HepG2 (cell line): Measurements from ENCODE around the gene NDUFB10. TPM values are rescaled to one million over a fixed set of nuclear protein-coding genes. Genes with fewer than 3 reads are reported as not detected.

Experiments used
- ATF7-NPFF ChIP-seq: sonication (generic); formaldehyde crosslinking; IDR thresholded peaks from 2 replicates; pipeline ENCODE4 v1.8.1; 2023; ENCODE audit warnings: mild to moderate bottlenecking, low read depth, missing genetic modification reagents, moderate library complexity
- BATF2 ChIP-seq: sonication (generic); formaldehyde crosslinking; IDR thresholded peaks from 2 replicates; pipeline ENCODE4 v1.8.0; 2022; ENCODE audit warnings: mild to moderate bottlenecking, missing genetic modification reagents, moderate library complexity
- CENPT ChIP-seq: sonication (generic); formaldehyde crosslinking; IDR thresholded peaks from 2 replicates; pipeline ENCODE4 v1.8.0; 2022; ENCODE audit warnings: low read depth, mild to moderate bottlenecking, moderate library complexity, missing genetic modification reagents
- DPF2 ChIP-seq: sonication (generic); formaldehyde crosslinking; IDR thresholded peaks from 2 replicates; pipeline ENCODE4 v1.4.0; 2020; ENCODE audit warnings: mild to moderate bottlenecking, low read depth, missing genetic modification reagents, borderline replicate concordance
- GMEB1 ChIP-seq: sonication (generic); formaldehyde crosslinking; IDR thresholded peaks from 2 replicates; pipeline ENCODE4 v1.5.1; 2020; ENCODE audit warnings: missing genetic modification reagents, mild to moderate bottlenecking, borderline replicate concordance
- KDM4B ChIP-seq: sonication (generic); formaldehyde crosslinking; IDR thresholded peaks from 2 replicates; pipeline ENCODE4 v1.4.0; 2020; ENCODE audit warnings: missing genetic modification reagents
- KDM6A ChIP-seq: IDR thresholded peaks from 2 replicates; pipeline ENCODE4 v1.6.1; 2016; ENCODE audit warnings: low read depth
- MED8 ChIP-seq: sonication (generic); formaldehyde crosslinking; IDR thresholded peaks from 2 replicates; pipeline ENCODE4 v1.8.1; 2023; ENCODE audit warnings: mild to moderate bottlenecking, missing genetic modification reagents; ENCODE audit not compliant: insufficient replicate concordance
- MIXL1 ChIP-seq: IDR thresholded peaks from 2 replicates; pipeline ENCODE4 v1.6.1; 2016
- MXD1 ChIP-seq: sonication (generic); formaldehyde crosslinking; IDR thresholded peaks from 2 replicates; pipeline ENCODE4 v1.4.0; 2020; ENCODE audit warnings: mild to moderate bottlenecking, missing genetic modification reagents
- NFIB ChIP-seq: sonication (generic); formaldehyde crosslinking; IDR thresholded peaks from 2 replicates; pipeline ENCODE4 v1.9.0; 2021; ENCODE audit warnings: missing genetic modification reagents, mild to moderate bottlenecking, borderline replicate concordance
- NONO ChIP-seq, 2 experiments: fragments of 450-650 bp in 1 of 2; sonication (generic) in 1 of 2; formaldehyde crosslinking in 1 of 2; IDR thresholded peaks in 1 of 2; conservative IDR thresholded peaks in 1 of 2; 2 replicates each; pipeline versions ENCODE4 v1.6.1 to v1.8.0; 2017 to 2022; ENCODE audit warnings: mild to moderate bottlenecking in 1 of 2, missing genetic modification reagents in 1 of 2, moderate library complexity in 1 of 2
- PBX3 ChIP-seq: sonication (generic); formaldehyde crosslinking; IDR thresholded peaks from 2 replicates; pipeline ENCODE4 v1.8.1; 2023; ENCODE audit warnings: missing genetic modification reagents, inconsistent platforms, borderline replicate concordance
- POLR2A ChIP-seq, 2 experiments: IDR thresholded peaks; 2 replicates each; pipeline ENCODE4 v1.6.1; 2011; ENCODE audit warnings: low read depth in 2 of 2, low read length in 2 of 2, mild to moderate bottlenecking in 1 of 2, moderate library complexity in 1 of 2; ENCODE audit not compliant: insufficient read depth in 1 of 2
- SMAD9 ChIP-seq: sonication (generic); formaldehyde crosslinking; IDR thresholded peaks from 2 replicates; pipeline ENCODE4 v1.5.1; 2020; ENCODE audit warnings: mild to moderate bottlenecking, missing genetic modification reagents
- SMARCC2 ChIP-seq: fragments of 450-650 bp; IDR thresholded peaks from 2 replicates; pipeline ENCODE4 v1.6.1; 2017; ENCODE audit warnings: antibody characterized with exemption, mild to moderate bottlenecking
- STAG1 ChIP-seq: sonication (generic); formaldehyde crosslinking; IDR thresholded peaks from 2 replicates; pipeline ENCODE4 v1.4.0; 2020; ENCODE audit warnings: missing genetic modification reagents
- ZNF709 ChIP-seq: sonication (generic); formaldehyde crosslinking; IDR thresholded peaks from 2 replicates; pipeline ENCODE4 v1.5.0; 2020; ENCODE audit warnings: mild to moderate bottlenecking, missing genetic modification reagents
- ZNF772 ChIP-seq: sonication (generic); formaldehyde crosslinking; IDR thresholded peaks from 2 replicates; pipeline ENCODE4 v1.5.0; 2020; ENCODE audit warnings: mild to moderate bottlenecking, missing genetic modification reagents
- ZNF777 ChIP-seq: sonication (generic); formaldehyde crosslinking; IDR thresholded peaks from 2 replicates; pipeline ENCODE4 v1.4.0; 2020; ENCODE audit warnings: missing genetic modification reagents
- polyA plus RNA-seq, 8 experiments: library from polyadenylated mRNA; depleted of rRNA in 3 of 8; stranded (reverse) in 7 of 8; unstranded in 1 of 8; fragments of >200 nt; fragmentation: Illumina TruSeq in 4 of 8; extraction: Trizol in 4 of 8; gene quantifications; 2 replicates each; pipeline versions ENCODE4 v1.2.1 to v1.2.3, GENCODE V29; 2011 to 2016; ENCODE audit warnings: low read depth in 4 of 8, missing spikeins in 1 of 8, mixed read lengths in 1 of 8; ENCODE audit not compliant: insufficient read depth in 1 of 8
- total RNA-seq, 5 experiments: library from RNA; depleted of rRNA; stranded (reverse); fragments of >200 nt; fragmentation: Illumina TruSeq; extraction: Trizol; gene quantifications; 2 replicates each; pipeline ENCODE4 v1.2.3, GENCODE V29; 2016; ENCODE audit warnings: low read depth in 1 of 5
- TF ChIP-seq, protein P1 (sequence below): sonication (generic); formaldehyde crosslinking; IDR thresholded peaks from 2 replicates; pipeline ENCODE4 v1.4.0; 2020; ENCODE audit warnings: mild to moderate bottlenecking, low read depth, missing genetic modification reagents
- TF ChIP-seq, protein P2 (sequence below): IDR thresholded peaks from 2 replicates; pipeline ENCODE4 v1.6.1; 2018; ENCODE audit warnings: missing genetic modification reagents
- TF ChIP-seq, protein P3 (sequence below): IDR thresholded peaks from 2 replicates; pipeline ENCODE4 v1.6.1; 2016; ENCODE audit warnings: low read depth, control low read depth

The NDUFB10 gene
- total and polyA plus RNA-seq, 2 of the 13 experiments (the other 11 are each of a cell fraction or from before 2014, with no cell fraction given) = 68.6 to 157 TPM

DNA sequence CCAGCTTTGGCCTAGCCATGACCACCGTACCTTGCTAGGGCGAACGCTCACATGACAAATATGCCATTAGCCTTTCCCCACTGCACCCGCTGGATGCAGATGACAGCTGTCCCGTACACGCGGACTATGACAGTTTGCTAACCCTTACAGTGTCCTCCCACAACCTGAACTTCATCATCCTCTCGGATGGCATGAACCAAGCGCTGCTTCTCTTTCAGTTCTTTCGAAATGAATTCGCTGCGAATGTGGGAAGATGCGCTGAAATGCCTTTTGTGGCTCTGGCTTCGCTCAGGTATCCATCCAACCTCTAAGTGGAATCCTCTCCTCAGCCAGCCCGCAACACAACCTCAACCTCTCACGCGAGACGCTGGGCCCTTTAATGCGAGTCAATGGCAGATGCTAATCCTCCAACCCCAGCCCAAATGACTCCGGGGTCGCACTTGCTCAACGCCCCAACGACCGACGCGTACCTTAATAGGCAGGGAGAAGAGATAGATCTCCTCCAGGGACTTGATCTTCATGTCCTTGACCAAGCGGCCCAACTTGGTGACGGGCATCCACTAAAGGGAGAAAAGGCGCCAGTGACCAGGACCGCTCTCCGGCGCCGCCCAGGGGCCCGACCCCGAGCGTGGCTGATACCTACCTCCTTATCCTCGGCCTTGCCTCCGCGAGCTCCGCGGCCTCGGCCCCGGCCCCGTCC lies 4.6 kb downstream of the NDUFB10 start (continued):
- no peak for TF ChIP-seq NONO (IDR thresholded peaks at IDR 0.05)
- 0 out of 2 replicates have a peak, but pooled peaks have one; percentile 8 for TF ChIP-seq NONO (CRISPR knock-in tag; conservative IDR thresholded peaks at IDR 0.05)
- TF ChIP-seq, protein P1, sequence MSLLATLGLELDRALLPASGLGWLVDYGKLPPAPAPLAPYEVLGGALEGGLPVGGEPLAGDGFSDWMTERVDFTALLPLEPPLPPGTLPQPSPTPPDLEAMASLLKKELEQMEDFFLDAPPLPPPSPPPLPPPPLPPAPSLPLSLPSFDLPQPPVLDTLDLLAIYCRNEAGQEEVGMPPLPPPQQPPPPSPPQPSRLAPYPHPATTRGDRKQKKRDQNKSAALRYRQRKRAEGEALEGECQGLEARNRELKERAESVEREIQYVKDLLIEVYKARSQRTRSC (CRISPR knock-in tag) = no peak
- no peak for TF ChIP-seq SMAD9
- TF ChIP-seq PBX3 (CRISPR knock-in tag) = no peak
- TF ChIP-seq ATF7-NPFF (CRISPR knock-in tag) = no peak
- TF ChIP-seq, protein P2, sequence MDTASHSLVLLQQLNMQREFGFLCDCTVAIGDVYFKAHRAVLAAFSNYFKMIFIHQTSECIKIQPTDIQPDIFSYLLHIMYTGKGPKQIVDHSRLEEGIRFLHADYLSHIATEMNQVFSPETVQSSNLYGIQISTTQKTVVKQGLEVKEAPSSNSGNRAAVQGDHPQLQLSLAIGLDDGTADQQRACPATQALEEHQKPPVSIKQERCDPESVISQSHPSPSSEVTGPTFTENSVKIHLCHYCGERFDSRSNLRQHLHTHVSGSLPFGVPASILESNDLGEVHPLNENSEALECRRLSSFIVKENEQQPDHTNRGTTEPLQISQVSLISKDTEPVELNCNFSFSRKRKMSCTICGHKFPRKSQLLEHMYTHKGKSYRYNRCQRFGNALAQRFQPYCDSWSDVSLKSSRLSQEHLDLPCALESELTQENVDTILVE = no peak
- TF ChIP-seq ZNF772 = no peak
- TF ChIP-seq CENPT (CRISPR knock-in tag) = no peak
- 0 out of 4 replicates have a peak, but pooled peaks of 1 of the 2 experiments have one; percentile 24 for TF ChIP-seq POLR2A (IDR thresholded peaks at IDR 0.05; ENCODE audit: insufficient read depth in 1 of 2, low read depth in 2 of 2, low read length in 2 of 2)
- TF ChIP-seq SMARCC2 = no peak
- no peak for TF ChIP-seq MIXL1
- TF ChIP-seq DPF2 (CRISPR knock-in tag) = no peak
- TF ChIP-seq NFIB (CRISPR knock-in tag) = no peak
- no peak for TF ChIP-seq BATF2 (CRISPR knock-in tag)
- TF ChIP-seq MXD1 = no peak
- TF ChIP-seq KDM4B = no peak
- peak; percentile 12; the same call in 1 of the 2 replicates for TF ChIP-seq ZNF777 (CRISPR knock-in tag)
- TF ChIP-seq ZNF709 = 0 out of 2 replicates have a peak, but pooled peaks have one; percentile 21
- no peak for TF ChIP-seq KDM6A (CRISPR knock-in tag)
- TF ChIP-seq MED8 = no peak
- TF ChIP-seq, protein P3, sequence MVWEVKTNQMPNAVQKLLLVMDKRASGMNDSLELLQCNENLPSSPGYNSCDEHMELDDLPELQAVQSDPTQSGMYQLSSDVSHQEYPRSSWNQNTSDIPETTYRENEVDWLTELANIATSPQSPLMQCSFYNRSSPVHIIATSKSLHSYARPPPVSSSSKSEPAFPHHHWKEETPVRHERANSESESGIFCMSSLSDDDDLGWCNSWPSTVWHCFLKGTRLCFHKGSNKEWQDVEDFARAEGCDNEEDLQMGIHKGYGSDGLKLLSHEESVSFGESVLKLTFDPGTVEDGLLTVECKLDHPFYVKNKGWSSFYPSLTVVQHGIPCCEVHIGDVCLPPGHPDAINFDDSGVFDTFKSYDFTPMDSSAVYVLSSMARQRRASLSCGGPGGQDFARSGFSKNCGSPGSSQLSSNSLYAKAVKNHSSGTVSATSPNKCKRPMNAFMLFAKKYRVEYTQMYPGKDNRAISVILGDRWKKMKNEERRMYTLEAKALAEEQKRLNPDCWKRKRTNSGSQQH (CRISPR knock-in tag) = 0 out of 2 replicates have a peak, but pooled peaks have one; percentile 29
- no peak for TF ChIP-seq GMEB1
- no peak for TF ChIP-seq STAG1
